K562 (cell line): ENCODE data around the gene LTN1. TPM values are rescaled to one million over a fixed set of nuclear protein-coding genes. Genes with fewer than 3 reads are reported as not detected.
A peak's percentile ranks its signal among the peaks of the same experiment; 100 is the strongest.

Experiments used
- ADNP ChIP-seq: fragments of 200-800 bp; sonication (Bioruptor generic); IDR thresholded peaks from 2 replicates; pipeline ENCODE4 v1.6.1; 2016; ENCODE audit warnings: missing genetic modification characterization, missing compliant biosample characterization
- HSF4 ChIP-seq: fragments of 250-450 bp; sonication (Bioruptor Pico); IDR thresholded peaks from 2 replicates; pipeline ENCODE4 v2.1.2; 2022; ENCODE audit warnings: mild to moderate bottlenecking, moderate library complexity, borderline replicate concordance
- JUN ChIP-seq, 2 experiments: sonication (generic) in 1 of 2; formaldehyde crosslinking in 1 of 2; IDR thresholded peaks; 2 replicates each; pipeline versions ENCODE4 v1.6.1 to v1.8.0; 2012 to 2022; ENCODE audit warnings: borderline replicate concordance in 2 of 2, mild to moderate bottlenecking in 2 of 2, improper control_type of control experiment in 1 of 2, low read depth in 1 of 2, low read length in 1 of 2, missing genetic modification reagents in 1 of 2
- MCM2 ChIP-seq: fragments of 450-650 bp; IDR thresholded peaks from 2 replicates; pipeline ENCODE4 v1.6.1; 2017; ENCODE audit warnings: low read depth, mild to moderate bottlenecking
- POLR3A ChIP-seq: IDR thresholded peaks from 2 replicates; pipeline ENCODE4 v1.6.1; 2011; ENCODE audit warnings: borderline replicate concordance, mild to moderate bottlenecking, moderate library complexity; ENCODE audit not compliant: insufficient read length, insufficient read depth; ENCODE audit errors: extremely low read depth
- PYGO2 ChIP-seq: fragments of 450-650 bp; IDR thresholded peaks from 2 replicates; pipeline ENCODE4 v1.6.1; 2016; ENCODE audit warnings: mild to moderate bottlenecking, missing genetic modification characterization, moderate library complexity, missing compliant biosample characterization
- RAD51 ChIP-seq: fragments of 450-650 bp; IDR thresholded peaks from 2 replicates; pipeline ENCODE4 v1.7.1; 2016; ENCODE audit warnings: low read depth, mild to moderate bottlenecking, borderline replicate concordance
- REST ChIP-seq, 2 experiments: fragments of 450-650 bp; formaldehyde crosslinking in 1 of 2; IDR thresholded peaks; 2 replicates each; pipeline versions ENCODE4 v1.4.0 to v1.6.1; 2014 to 2020; ENCODE audit warnings: mild to moderate bottlenecking in 2 of 2, borderline replicate concordance in 1 of 2, low read depth in 1 of 2
- ZFP91 ChIP-seq: sonication (generic); formaldehyde crosslinking; IDR thresholded peaks from 2 replicates; pipeline ENCODE4 v1.8.0; 2022; ENCODE audit warnings: mild to moderate bottlenecking, missing genetic modification reagents
- ZNF512 ChIP-seq: IDR thresholded peaks from 2 replicates; pipeline ENCODE4 v1.6.1; 2016; ENCODE audit warnings: missing genetic modification characterization, missing compliant biosample characterization
- polyA plus RNA-seq, 8 experiments: library from polyadenylated mRNA; depleted of rRNA in 4 of 8; stranded (reverse) in 5 of 8; unstranded in 3 of 8; fragments of >200 nt; fragmentation: Nextera tagmentation in 2 of 8; fragmentation: Illumina TruSeq in 1 of 8; extraction: Ambion mirVana in 2 of 8; extraction: Trizol in 1 of 8; gene quantifications; 2 replicates each; pipeline versions ENCODE4 v1.2.1 to v1.2.3, GENCODE V29; 2011 to 2014; ENCODE audit warnings: inconsistent platforms in 1 of 8, missing spikeins in 1 of 8
- total RNA-seq, 7 experiments: library from RNA; depleted of rRNA in 6 of 7; stranded (reverse); fragments of >200 nt in 6 of 7; fragmentation: Illumina TruSeq in 2 of 7; extraction: Trizol in 2 of 7; gene quantifications; 2 replicates each; pipeline versions ENCODE4 v1.2.1 to v1.2.3, GENCODE V29; 2011 to 2021; ENCODE audit warnings: low replicate concordance in 1 of 7
- TF ChIP-seq, protein P1 (sequence below), 2 experiments: fragments of 450-650 bp in 1 of 2; sonication (generic) in 1 of 2; formaldehyde crosslinking; conservative IDR thresholded peaks; 2 replicates each; pipeline versions ENCODE4 v1.4.0 to v1.8.1; 2020 to 2022; ENCODE audit warnings: mild to moderate bottlenecking in 1 of 2, missing genetic modification reagents in 1 of 2
- TF ChIP-seq, protein P2 (sequence below): sonication (generic); formaldehyde crosslinking; IDR thresholded peaks from 2 replicates; pipeline ENCODE4 v1.8.0; 2022; ENCODE audit warnings: missing genetic modification reagents, mild to moderate bottlenecking, moderate library complexity, borderline replicate concordance

LTN1 gene
- total and polyA plus RNA-seq, 9 of the 15 experiments (the other 6 are each of a cell fraction or from before 2014, with no cell fraction given): 15.7 to 49.6 (median 28.7) TPM

GRCh38 chr21:28899744-28900143 lies 92.9 kb downstream of the LTN1 start (continued):
- TF ChIP-seq, protein P1, sequence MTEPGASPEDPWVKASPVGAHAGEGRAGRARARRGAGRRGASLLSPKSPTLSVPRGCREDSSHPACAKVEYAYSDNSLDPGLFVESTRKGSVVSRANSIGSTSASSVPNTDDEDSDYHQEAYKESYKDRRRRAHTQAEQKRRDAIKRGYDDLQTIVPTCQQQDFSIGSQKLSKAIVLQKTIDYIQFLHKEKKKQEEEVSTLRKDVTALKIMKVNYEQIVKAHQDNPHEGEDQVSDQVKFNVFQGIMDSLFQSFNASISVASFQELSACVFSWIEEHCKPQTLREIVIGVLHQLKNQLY (CRISPR knock-in tag; conservative IDR thresholded peaks at IDR 0.05): no peak
- TF ChIP-seq PYGO2 (no peak), POLR3A (no peak), HSF4 (CRISPR knock-in tag) (no peak), MCM2 (no peak), ZFP91 (CRISPR knock-in tag) (no peak), RAD51 (no peak), ADNP (tag) (no peak), JUN (IDR thresholded peaks at IDR 0.05; ENCODE audit: borderline replicate concordance, low read depth, low read length) (peak; percentile 47; the same call in 1 of the 2 replicates), JUN (CRISPR knock-in tag; IDR thresholded peaks at IDR 0.05; ENCODE audit: borderline replicate concordance) (no peak), REST (IDR thresholded peaks at IDR 0.05; ENCODE audit: borderline replicate concordance) (no peak), REST (CRISPR knock-in tag; IDR thresholded peaks at IDR 0.05; ENCODE audit: low read depth) (no peak), ZNF512 (no peak)
- TF ChIP-seq, protein P2, sequence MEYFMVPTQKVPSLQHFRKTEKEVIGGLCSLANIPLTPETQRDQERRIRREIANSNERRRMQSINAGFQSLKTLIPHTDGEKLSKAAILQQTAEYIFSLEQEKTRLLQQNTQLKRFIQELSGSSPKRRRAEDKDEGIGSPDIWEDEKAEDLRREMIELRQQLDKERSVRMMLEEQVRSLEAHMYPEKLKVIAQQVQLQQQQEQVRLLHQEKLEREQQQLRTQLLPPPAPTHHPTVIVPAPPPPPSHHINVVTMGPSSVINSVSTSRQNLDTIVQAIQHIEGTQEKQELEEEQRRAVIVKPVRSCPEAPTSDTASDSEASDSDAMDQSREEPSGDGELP (CRISPR knock-in tag): no peak
